Endodermal cell (in vitro differentiated cells): ENCODE results near the gene ITSN1. TPM values are rescaled to one million over a fixed set of nuclear protein-coding genes. Genes with fewer than 3 reads are reported as not detected.
"Not testable (repeated sequence)": the region's sequence is repeated elsewhere in the genome, so short reads cannot be mapped to it uniquely, and the experiment has no call there.

Experiments
- DNase-seq: peaks from one replicate; pipeline ENCODE4 v3.0.0-alpha.2; 2017
- H3K27ac ChIP-seq: 2 replicates; pipeline ENCODE4 v1.5.1; 2013; ENCODE audit warnings: mild to moderate bottlenecking, low read depth, low read length, moderate library complexity
- H3K27me3 ChIP-seq: 2 replicates; pipeline ENCODE4 v1.6.1; 2013; ENCODE audit warnings: mild to moderate bottlenecking, low read length, moderate library complexity; ENCODE audit not compliant: insufficient read depth, control insufficient read depth, poor library complexity, severe bottlenecking
- H3K36me3 ChIP-seq: 2 replicates; pipeline ENCODE4 v1.7.0; 2013; ENCODE audit warnings: mild to moderate bottlenecking, low read length, moderate library complexity; ENCODE audit not compliant: control insufficient read depth, insufficient read depth
- H3K4me1 ChIP-seq: one replicate; pipeline ENCODE4 v1.7.0; 2013; ENCODE audit warnings: low read length; ENCODE audit not compliant: control insufficient read depth, insufficient read depth
- H3K4me3 ChIP-seq: 2 replicates; pipeline ENCODE4 v1.5.1; 2013; ENCODE audit warnings: mild to moderate bottlenecking, low read length, moderate library complexity
- H3K9ac ChIP-seq: 2 replicates; pipeline ENCODE4 v1.6.1; 2013; ENCODE audit warnings: mild to moderate bottlenecking, low read length, moderate library complexity; ENCODE audit not compliant: poor library complexity, severe bottlenecking; ENCODE audit errors: extremely low read depth
- H3K9me3 ChIP-seq: 2 replicates; pipeline ENCODE4 v1.6.1; 2013; ENCODE audit warnings: mild to moderate bottlenecking, low read length, moderate library complexity; ENCODE audit not compliant: control insufficient read depth
- H3K27ac Mint-ChIP-seq: 2 replicates; pipeline ENCODE4 v1.8.0; 2020; ENCODE audit warnings: mixed read lengths
- H3K27me3 Mint-ChIP-seq: 2 replicates; pipeline ENCODE4 v1.8.0; 2021; ENCODE audit warnings: mild to moderate bottlenecking, mixed read lengths; ENCODE audit not compliant: insufficient read depth
- H3K36me3 Mint-ChIP-seq: 2 replicates; pipeline ENCODE4 v1.8.0; 2020; ENCODE audit warnings: low read depth, mixed read lengths
- H3K4me1 Mint-ChIP-seq: 2 replicates; pipeline ENCODE4 v1.8.0; 2020; ENCODE audit warnings: mixed read lengths
- H3K4me3 Mint-ChIP-seq: 2 replicates; pipeline ENCODE4 v1.8.0; 2020; ENCODE audit warnings: mild to moderate bottlenecking, moderate library complexity, mixed read lengths
- H3K9me3 Mint-ChIP-seq: 2 replicates; pipeline ENCODE4 v1.8.0; 2020; ENCODE audit warnings: mild to moderate bottlenecking, mixed read lengths
- WGBS, 2 experiments: methylation state at CpG; one replicate each; pipeline versions ENCODE4 v1.1.5 to v1.1.7; 2013; ENCODE audit warnings: missing lambda C conversion rate in 2 of 2, mixed read lengths in 1 of 2; ENCODE audit not compliant: insufficient coverage in 1 of 2, insufficient read length in 1 of 2; 5-methylcytosine and 5-hydroxymethylcytosine counted together
- total RNA-seq, 2 donors: library from RNA; stranded (reverse); fragmentation: NEBNext Ultra II Directional in 1 of 2; extraction: Animal tissue kit (Norgen Biotek cat#: 25700) in 1 of 2; gene quantifications; 2 replicates in 1 of 2; 3 replicates in 1 of 2; pipeline ENCODE4 v1.2.1, GENCODE V29; 2021
- TF ChIP-seq, protein P1 (sequence below): fragments of 200-600 bp; sonication (generic); conservative IDR thresholded peaks from 2 replicates; pipeline ENCODE4 v1.5.0; 2021; ENCODE audit warnings: antibody characterized with exemption, mild to moderate bottlenecking

ITSN1 gene
- total RNA-seq, 2 donors from 2014 or later, result 89.6 to 104 TPM

GRCh38 chr21:33783187-33783979 lies 141.1 kb downstream of the ITSN1 start:
- no peak for DNase-seq
- peaks cover 60% of the 10 kb centered on the region for H3K36me3 Mint-ChIP-seq
- Histone ChIP-seq H3K9ac (no peak overlapping the region), H3K36me3 (peaks cover 86% of the 10 kb centered on the region), H3K9me3 (no peaks in the 10 kb centered on the region), H3K4me3 (no peak overlapping the region), H3K27ac (no peak overlapping the region), H3K4me1 (no peaks in the 10 kb centered on the region), H3K27me3 (no peaks in the 10 kb centered on the region)
- 83 to 92% methylated on average over 1 to 2 of the region's 2 CpGs for WGBS, 2 experiments
- H3K4me3 Mint-ChIP-seq, result no peak overlapping the region
- no peaks in the 10 kb centered on the region for H3K4me1 Mint-ChIP-seq
- H3K27me3 Mint-ChIP-seq, result no peaks in the 10 kb centered on the region
- TF ChIP-seq, protein P1, sequence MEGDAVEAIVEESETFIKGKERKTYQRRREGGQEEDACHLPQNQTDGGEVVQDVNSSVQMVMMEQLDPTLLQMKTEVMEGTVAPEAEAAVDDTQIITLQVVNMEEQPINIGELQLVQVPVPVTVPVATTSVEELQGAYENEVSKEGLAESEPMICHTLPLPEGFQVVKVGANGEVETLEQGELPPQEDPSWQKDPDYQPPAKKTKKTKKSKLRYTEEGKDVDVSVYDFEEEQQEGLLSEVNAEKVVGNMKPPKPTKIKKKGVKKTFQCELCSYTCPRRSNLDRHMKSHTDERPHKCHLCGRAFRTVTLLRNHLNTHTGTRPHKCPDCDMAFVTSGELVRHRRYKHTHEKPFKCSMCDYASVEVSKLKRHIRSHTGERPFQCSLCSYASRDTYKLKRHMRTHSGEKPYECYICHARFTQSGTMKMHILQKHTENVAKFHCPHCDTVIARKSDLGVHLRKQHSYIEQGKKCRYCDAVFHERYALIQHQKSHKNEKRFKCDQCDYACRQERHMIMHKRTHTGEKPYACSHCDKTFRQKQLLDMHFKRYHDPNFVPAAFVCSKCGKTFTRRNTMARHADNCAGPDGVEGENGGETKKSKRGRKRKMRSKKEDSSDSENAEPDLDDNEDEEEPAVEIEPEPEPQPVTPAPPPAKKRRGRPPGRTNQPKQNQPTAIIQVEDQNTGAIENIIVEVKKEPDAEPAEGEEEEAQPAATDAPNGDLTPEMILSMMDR, result no peak
- no peak overlapping the region for H3K27ac Mint-ChIP-seq
- peaks cover 8% of the 10 kb centered on the region for H3K9me3 Mint-ChIP-seq

GRCh38 chr21:33787431-33787830 lies 145.1 kb downstream of the ITSN1 start:
- Mint-ChIP-seq H3K4me3 (no peak overlapping the region), H3K27me3 (no peaks in the 10 kb centered on the region), H3K36me3 (peaks cover 29% of the 10 kb centered on the region), H3K4me1 (no peaks in the 10 kb centered on the region), H3K9me3 (no peaks in the 10 kb centered on the region), H3K27ac (peak overlapping the region; percentile 37)
- TF ChIP-seq, protein P1, result no peak
- no peaks in the 10 kb centered on the region for H3K9me3 ChIP-seq
- no peak for DNase-seq
- no peaks in the 10 kb centered on the region for H3K4me1 ChIP-seq
- H3K4me3 ChIP-seq, result no peak overlapping the region
- H3K27me3 ChIP-seq, result no peaks in the 10 kb centered on the region
- peak overlapping the region; percentile 1 for H3K27ac ChIP-seq
- WGBS, 2 experiments, result 91% methylated on average over 2 of the region's 2 CpGs; no CpG with 5 or more reads in 1 of the 2 experiments
- no peak overlapping the region for H3K9ac ChIP-seq
- peaks cover 65% of the 10 kb centered on the region for H3K36me3 ChIP-seq

DNA sequence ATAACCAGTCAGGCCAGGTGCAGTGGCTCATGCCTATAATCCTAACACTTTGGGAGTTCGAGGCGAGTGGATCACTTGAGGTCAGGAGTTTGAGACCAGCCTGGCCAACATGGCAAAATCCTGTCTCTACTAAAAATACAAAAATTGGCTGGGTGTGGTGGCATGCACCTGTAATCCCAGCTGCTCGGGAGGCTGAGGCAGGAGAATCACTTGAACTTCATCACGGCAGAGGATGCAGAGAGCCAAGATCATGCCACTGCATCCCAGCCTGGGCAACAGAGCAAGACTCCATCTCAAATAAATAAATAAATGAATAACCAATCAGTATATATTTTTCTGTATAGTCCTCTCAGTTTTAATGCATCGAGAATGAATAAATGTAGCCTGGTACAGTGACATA lies 146.1 kb downstream of the ITSN1 start:
- not testable (repeated sequence) for H3K4me3 Mint-ChIP-seq, H3K27ac ChIP-seq, H3K4me1 Mint-ChIP-seq

More for the DNA sequence above, 146.1 kb downstream of the ITSN1 start:
- not testable (repeated sequence) for H3K4me3 ChIP-seq, H3K27me3 ChIP-seq, H3K9ac ChIP-seq, H3K9me3 ChIP-seq, DNase-seq, H3K4me1 ChIP-seq, H3K27ac Mint-ChIP-seq, H3K9me3 Mint-ChIP-seq, H3K27me3 Mint-ChIP-seq
- peaks cover 63% of the 10 kb centered on the region for H3K36me3 ChIP-seq
- H3K36me3 Mint-ChIP-seq, result peaks cover 25% of the 10 kb centered on the region
- 90 to 98% methylated on average over 3 to 5 of the region's 5 CpGs for WGBS, 2 experiments
